Natural killer cell (primary cell): ENCODE results near the gene SPATA12. TPM values are rescaled to one million over a fixed set of nuclear protein-coding genes. Genes with fewer than 3 reads are reported as not detected.

Experiments
- ATAC-seq, 3 donors: fragments of 150-1000 bp in 2 of 3; fragments of 200-7000 bp in 1 of 3; cut with Tn5 transposase; 1 replicate in 1 of 3; 2 replicates in 2 of 3; pipeline ENCODE4 v1.10.0; 2021; ENCODE audit warnings: mild to moderate bottlenecking in 2 of 3, moderate library complexity in 2 of 3
- DNase-seq, 2 donors: peaks; one replicate each; pipeline versions ENCODE4 v3.0.0 to v3.0.0-alpha.2; 2013 to 2021; ENCODE audit warnings: mixed read lengths in 1 of 2
- H3K27ac ChIP-seq: one replicate; pipeline ENCODE4 v1.5.1; 2013; ENCODE audit warnings: mild to moderate bottlenecking, low read length
- H3K27me3 ChIP-seq: one replicate; pipeline ENCODE4 v1.6.1; 2013; ENCODE audit warnings: low read length; ENCODE audit not compliant: control insufficient read depth, insufficient read depth
- H3K36me3 ChIP-seq: one replicate; pipeline ENCODE4 v1.6.1; 2013; ENCODE audit warnings: low read length; ENCODE audit not compliant: control insufficient read depth, insufficient read depth
- H3K4me1 ChIP-seq: one replicate; pipeline ENCODE4 v1.6.1; 2013; ENCODE audit warnings: low read length; ENCODE audit not compliant: control insufficient read depth, insufficient read depth
- H3K4me3 ChIP-seq: one replicate; pipeline ENCODE4 v1.5.1; 2013; ENCODE audit warnings: low read length
- H3K9me3 ChIP-seq: one replicate; pipeline ENCODE4 v1.6.1; 2013; ENCODE audit warnings: low read length; ENCODE audit not compliant: control insufficient read depth, insufficient read depth
- H3K27ac Mint-ChIP-seq, 2 donors: one replicate each; pipeline ENCODE4 v1.8.0; 2022; ENCODE audit warnings: mild to moderate bottlenecking in 2 of 2, mixed read lengths in 2 of 2, moderate library complexity in 1 of 2
- H3K27me3 Mint-ChIP-seq, 2 donors: one replicate each; pipeline ENCODE4 v1.8.0; 2022; ENCODE audit warnings: low read depth in 2 of 2, mixed read lengths in 2 of 2
- H3K36me3 Mint-ChIP-seq: one replicate; pipeline ENCODE4 v1.8.0; 2022; ENCODE audit warnings: mixed read lengths
- H3K4me1 Mint-ChIP-seq, 2 donors: one replicate each; pipeline ENCODE4 v1.8.0; 2022; ENCODE audit warnings: mixed read lengths in 2 of 2
- H3K4me3 Mint-ChIP-seq: one replicate; pipeline ENCODE4 v1.8.0; 2022; ENCODE audit warnings: mild to moderate bottlenecking, moderate library complexity, mixed read lengths
- H3K9me3 Mint-ChIP-seq, 2 donors: one replicate each; pipeline ENCODE4 v1.8.0; 2022; ENCODE audit warnings: mixed read lengths in 2 of 2
- WGBS: methylation state at CpG from one replicate; pipeline ENCODE4 v1.1.7; 2013; ENCODE audit warnings: missing lambda C conversion rate; ENCODE audit not compliant: insufficient coverage; 5-methylcytosine and 5-hydroxymethylcytosine counted together
- intact Hi-C: fragments of 100-400 bp; cut with micrococcal nuclease; formaldehyde crosslinking; loops from one replicate; pipeline ENCODE4 v1.14.2; 2022
- total RNA-seq, 4 donors: library from RNA; stranded (reverse); fragments of 120-200 nt in 1 of 4; gene quantifications; one replicate each; pipeline versions ENCODE4 v1.2.3 to v1.2.4, GENCODE V29; 2013 to 2022
- TF ChIP-seq, protein P1 (sequence below): fragments of 200-600 bp; IDR thresholded peaks from one replicate; pipeline ENCODE4 v1.8.0; 2022; ENCODE audit warnings: antibody characterized with exemption

The SPATA12 gene
- total RNA-seq, 3 donors from 2014 or later (not counting 1 experiment from before 2014, with no cell fraction given): not detected

DNA sequence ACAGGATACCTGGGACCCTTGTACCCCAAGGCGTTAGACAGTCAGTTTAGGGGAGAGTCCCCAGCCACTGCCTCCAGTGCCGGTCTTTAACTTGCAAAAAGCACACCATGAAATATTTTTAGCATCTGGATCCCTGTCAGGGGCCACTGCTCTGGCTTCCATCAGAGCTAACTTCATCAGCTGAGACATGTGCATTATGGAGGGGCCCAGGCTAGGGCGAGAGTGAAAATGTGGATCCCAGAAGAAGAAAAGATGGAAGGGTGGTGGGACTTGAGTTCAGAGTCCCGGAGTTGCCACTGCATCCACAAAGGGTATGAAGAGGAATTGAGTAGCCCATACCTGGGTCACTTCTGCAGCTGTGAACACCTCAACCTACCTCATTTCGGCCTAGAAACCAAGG lies 23.5 kb upstream of the SPATA12 start:
- H3K27me3 Mint-ChIP-seq: peaks cover 8 to 14% of the 10 kb centered on the region in 2 donors
- H3K36me3 Mint-ChIP-seq: no peaks in the 10 kb centered on the region
- no peaks in the 10 kb centered on the region for H3K36me3 ChIP-seq
- TF ChIP-seq, protein P1, sequence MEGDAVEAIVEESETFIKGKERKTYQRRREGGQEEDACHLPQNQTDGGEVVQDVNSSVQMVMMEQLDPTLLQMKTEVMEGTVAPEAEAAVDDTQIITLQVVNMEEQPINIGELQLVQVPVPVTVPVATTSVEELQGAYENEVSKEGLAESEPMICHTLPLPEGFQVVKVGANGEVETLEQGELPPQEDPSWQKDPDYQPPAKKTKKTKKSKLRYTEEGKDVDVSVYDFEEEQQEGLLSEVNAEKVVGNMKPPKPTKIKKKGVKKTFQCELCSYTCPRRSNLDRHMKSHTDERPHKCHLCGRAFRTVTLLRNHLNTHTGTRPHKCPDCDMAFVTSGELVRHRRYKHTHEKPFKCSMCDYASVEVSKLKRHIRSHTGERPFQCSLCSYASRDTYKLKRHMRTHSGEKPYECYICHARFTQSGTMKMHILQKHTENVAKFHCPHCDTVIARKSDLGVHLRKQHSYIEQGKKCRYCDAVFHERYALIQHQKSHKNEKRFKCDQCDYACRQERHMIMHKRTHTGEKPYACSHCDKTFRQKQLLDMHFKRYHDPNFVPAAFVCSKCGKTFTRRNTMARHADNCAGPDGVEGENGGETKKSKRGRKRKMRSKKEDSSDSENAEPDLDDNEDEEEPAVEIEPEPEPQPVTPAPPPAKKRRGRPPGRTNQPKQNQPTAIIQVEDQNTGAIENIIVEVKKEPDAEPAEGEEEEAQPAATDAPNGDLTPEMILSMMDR: no peak
- no peak overlapping the region for H3K27ac Mint-ChIP-seq
- no peaks in the 10 kb centered on the region for H3K4me1 ChIP-seq
- no peaks in the 10 kb centered on the region for H3K9me3 Mint-ChIP-seq
- no peak overlapping the region for H3K4me3 ChIP-seq
- H3K4me3 Mint-ChIP-seq: no peak overlapping the region
- H3K27ac ChIP-seq: no peak overlapping the region
- H3K27me3 ChIP-seq: no peaks in the 10 kb centered on the region
- WGBS: 92% methylated on average over 5 of the region's 5 CpGs
- no peaks in the 10 kb centered on the region for H3K4me1 Mint-ChIP-seq
- intact Hi-C loops: no loop called here
- H3K9me3 ChIP-seq: no peaks in the 10 kb centered on the region
- ATAC-seq (no peak), DNase-seq (no peak)

DNA sequence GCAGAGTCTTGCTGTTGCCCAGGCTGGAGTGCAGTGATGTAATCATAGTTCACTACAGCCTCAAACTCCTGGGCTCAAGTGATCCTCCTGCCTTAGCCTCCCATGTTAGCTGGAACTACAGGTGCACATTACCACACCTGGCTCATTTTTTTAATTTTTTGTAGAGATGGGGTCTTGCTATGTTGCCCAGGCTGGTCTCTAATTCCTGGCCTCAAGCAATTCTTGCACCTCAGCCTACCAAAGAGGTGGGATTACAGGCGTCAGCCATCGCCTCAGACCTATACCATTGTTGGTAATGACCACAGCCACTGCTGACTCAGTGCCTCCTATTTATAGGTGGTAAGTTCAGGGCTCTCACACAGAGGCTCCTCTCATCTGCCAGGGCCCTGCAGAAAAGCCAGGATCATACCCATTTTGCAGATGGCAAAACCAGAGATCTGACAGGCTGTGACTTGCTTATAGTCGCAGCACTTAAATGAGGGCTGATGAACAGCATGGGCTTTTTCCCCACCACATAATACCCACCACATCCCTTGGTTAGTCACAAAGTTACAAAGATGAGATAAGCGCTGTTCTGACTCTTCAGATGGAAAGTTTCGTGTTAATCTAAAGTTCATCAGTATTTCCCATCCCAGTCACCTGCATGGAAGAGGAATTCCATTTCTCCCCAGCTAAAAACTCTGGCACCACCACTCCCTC lies 21.8 kb upstream of the SPATA12 start:
- Histone ChIP-seq H3K9me3 (no peaks in the 10 kb centered on the region), H3K36me3 (no peaks in the 10 kb centered on the region), H3K27me3 (no peaks in the 10 kb centered on the region), H3K4me3 (no peak overlapping the region), H3K27ac (no peak overlapping the region), H3K4me1 (no peaks in the 10 kb centered on the region)
- Mint-ChIP-seq H3K9me3 (no peaks in the 10 kb centered on the region), H3K36me3 (no peaks in the 10 kb centered on the region), H3K4me1 (no peaks in the 10 kb centered on the region), H3K4me3 (no peak overlapping the region), H3K27ac (no peak overlapping the region), H3K27me3 (peaks cover 8 to 15% of the 10 kb centered on the region in 2 donors)
- intact Hi-C loops: no loop called here
- 60% methylated on average over 5 of the region's 5 CpGs for WGBS
- TF ChIP-seq, protein P1: no peak
- no peak for DNase-seq
- ATAC-seq: no peak

DNA sequence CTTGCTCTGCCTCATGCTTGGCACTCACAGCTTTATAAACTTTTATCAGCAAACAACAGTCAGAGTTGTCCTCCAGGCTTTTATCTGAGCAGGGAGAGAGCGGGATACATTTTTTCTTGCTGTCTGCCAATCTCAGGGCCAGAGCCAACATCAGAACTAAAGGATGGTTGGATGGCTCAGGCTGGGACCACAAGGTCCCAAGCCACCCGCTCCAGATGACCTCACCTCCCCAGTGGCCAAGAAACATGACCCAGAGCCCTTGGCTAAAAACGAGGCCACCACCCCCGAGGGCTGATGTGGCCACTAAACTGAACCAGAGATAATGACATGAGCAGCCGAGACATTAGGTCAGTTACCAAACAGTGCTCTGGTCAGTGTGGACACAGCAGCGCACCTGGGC lies 18.8 kb upstream of the SPATA12 start:
- no peak overlapping the region for H3K4me3 Mint-ChIP-seq
- H3K27ac Mint-ChIP-seq: no peak overlapping the region
- no peaks in the 10 kb centered on the region for H3K36me3 Mint-ChIP-seq
- DNase-seq: no peak
- TF ChIP-seq, protein P1: no peak
- Histone ChIP-seq H3K9me3 (no peaks in the 10 kb centered on the region), H3K4me3 (no peak overlapping the region), H3K27ac (no peak overlapping the region), H3K4me1 (no peaks in the 10 kb centered on the region), H3K36me3 (no peaks in the 10 kb centered on the region), H3K27me3 (no peaks in the 10 kb centered on the region)
- WGBS: 75% methylated on average over 6 of the region's 6 CpGs
- intact Hi-C loops: no loop called here
- no peaks in the 10 kb centered on the region for H3K4me1 Mint-ChIP-seq
- no peaks in the 10 kb centered on the region for H3K9me3 Mint-ChIP-seq
- H3K27me3 Mint-ChIP-seq: peaks cover 8 to 18% of the 10 kb centered on the region in 2 donors
- no peak for ATAC-seq

GRCh38 chr3:57043518-57043917 lies 16.9 kb upstream of the SPATA12 start:
- Histone ChIP-seq H3K4me3 (no peak overlapping the region), H3K9me3 (no peaks in the 10 kb centered on the region), H3K36me3 (no peaks in the 10 kb centered on the region), H3K4me1 (no peaks in the 10 kb centered on the region), H3K27ac (no peak overlapping the region), H3K27me3 (no peaks in the 10 kb centered on the region)
- no CpG with 5 or more reads among the region's 1 CpG for WGBS
- DNase-seq: no peak
- Mint-ChIP-seq H3K4me3 (no peak overlapping the region), H3K4me1 (no peaks in the 10 kb centered on the region), H3K27me3 (peaks cover 8 to 26% of the 10 kb centered on the region in 2 donors), H3K27ac (no peak overlapping the region), H3K36me3 (no peaks in the 10 kb centered on the region), H3K9me3 (no peaks in the 10 kb centered on the region)
- TF ChIP-seq, protein P1: no peak
- no peak for ATAC-seq
- intact Hi-C loops: no loop called here
